ENCODE results near the gene NUDT1.
"Not testable (repeated sequence)": the region's sequence is repeated elsewhere in the genome, so short reads cannot be mapped to it uniquely, and the experiment has no call there.

The NUDT1 gene

GRCh38 chr7:2269089-2269990 is 27.3 kb downstream of the NUDT1 start:
- DNase-seq (ENCODE audit: low read depth in 3 of 3), result not testable (repeated sequence)

DNA sequence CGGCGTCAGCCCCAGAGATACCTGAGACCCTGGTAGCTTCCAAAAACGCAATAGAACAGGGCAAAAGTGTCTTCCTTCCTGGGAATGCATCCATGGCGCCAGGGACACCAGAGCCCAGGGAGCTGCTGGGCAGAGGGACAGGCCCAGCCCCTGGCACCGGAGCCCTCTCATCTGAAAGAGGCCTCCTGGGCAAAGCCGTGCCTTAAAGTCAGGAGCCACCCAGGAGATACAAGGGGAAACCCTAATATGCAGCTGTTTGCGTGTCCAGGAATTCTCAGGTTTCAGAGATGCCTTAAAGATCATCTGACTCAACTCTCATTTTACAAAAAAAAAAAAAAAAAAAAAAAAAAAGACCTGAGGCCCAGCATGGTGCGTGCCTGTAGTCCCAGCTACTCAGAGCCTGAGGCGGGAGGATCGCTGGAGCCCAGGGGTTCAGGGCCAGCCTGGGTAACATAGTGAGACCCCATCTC is 28.0 kb downstream of the NUDT1 start:
- DNase-seq (ENCODE audit: low read depth in 3 of 3), result no peak

GRCh38 chr7:2270495-2270894 is 28.5 kb downstream of the NUDT1 start:
- DNase-seq (ENCODE audit: low read depth in 3 of 3), result no peak

GRCh38 chr7:2271273-2272026 is 29.4 kb downstream of the NUDT1 start:
- DNase-seq (ENCODE audit: low read depth in 3 of 3), result no peak

DNA sequence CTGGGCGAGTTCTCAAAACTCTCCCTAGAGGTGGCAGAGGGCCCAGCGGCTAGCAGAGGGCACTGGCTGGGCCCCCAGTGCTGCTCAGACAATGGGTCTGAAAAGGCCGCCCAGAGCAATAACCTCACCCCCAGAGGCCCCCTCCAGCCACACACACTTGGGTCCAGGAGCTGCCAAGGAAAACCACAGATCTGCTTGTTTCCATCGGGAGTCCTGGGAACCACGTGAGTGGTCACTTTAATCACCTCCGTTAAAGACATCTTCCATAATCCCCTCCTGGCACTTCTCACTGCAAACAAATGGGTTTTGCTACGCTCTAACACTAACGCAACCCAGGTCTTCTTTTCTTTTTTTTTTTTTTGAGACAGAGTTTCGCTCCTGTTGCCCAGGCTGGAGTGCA is 30.0 kb downstream of the NUDT1 start:
- DNase-seq (ENCODE audit: low read depth in 3 of 3), result no peak

GRCh38 chr7:2273866-2274265 is 31.8 kb downstream of the NUDT1 start:
- no peak for DNase-seq (ENCODE audit: low read depth in 3 of 3)

DNA sequence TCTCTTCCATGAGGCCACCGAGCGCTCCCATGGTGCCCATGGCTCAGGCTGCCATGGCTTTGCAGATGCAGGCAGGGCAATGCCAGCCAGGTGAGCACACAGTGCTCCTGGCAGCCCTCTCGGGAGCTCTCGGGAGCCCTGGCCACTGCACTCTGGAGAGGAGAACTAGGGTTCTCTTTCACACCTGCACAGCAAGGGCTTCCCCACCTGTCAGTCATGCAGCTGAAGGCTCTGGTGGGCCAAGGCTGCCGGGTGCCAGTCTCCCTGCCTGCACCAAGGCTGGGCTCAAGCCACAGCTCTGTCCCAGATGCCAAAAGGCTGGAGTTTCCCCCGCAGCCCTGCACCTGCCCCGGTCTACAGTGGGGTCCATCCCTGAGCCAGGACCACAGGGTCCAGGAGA is 32.6 kb downstream of the NUDT1 start:
- DNase-seq (ENCODE audit: low read depth in 3 of 3), result no peak

DNA sequence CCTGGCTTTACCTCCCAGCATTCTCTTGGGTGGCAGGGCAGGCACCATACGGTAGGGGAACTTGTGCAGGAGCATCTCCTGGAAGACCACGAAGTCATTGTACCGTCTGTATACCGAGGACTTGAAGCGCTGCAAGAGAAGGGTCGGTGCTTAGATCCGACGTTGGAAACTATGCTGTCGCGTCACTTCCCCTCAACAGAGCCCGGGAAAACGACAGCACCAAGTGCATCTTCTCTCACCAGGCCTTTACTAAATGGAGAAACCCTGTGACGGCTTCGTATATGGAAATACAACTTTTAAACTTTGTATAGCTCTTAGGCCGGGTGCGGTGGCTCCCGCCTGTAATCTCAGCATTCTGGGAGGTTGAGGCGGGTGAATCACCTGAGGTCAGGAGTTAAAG is 33.1 kb downstream of the NUDT1 start:
- no peak for DNase-seq (ENCODE audit: low read depth in 3 of 3)

DNA sequence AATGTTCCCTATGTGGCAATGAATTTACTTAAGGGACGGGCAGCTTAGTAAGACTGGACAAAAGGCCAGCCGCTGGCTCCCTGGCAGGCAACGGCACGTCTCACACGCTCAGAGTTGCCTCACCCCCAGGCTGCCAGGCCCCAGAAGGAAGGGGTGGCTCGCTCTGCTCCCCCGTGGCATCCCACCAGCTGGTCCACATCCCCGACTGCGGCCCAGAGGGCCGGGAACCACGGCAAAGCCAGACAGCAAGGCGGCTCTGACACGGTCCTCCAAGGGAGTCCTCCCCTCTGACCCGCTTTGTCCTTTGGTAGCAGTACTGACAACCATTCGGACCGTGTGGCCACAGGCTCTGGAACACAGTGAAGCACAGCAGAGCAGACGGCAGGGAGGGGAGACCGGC is 34.1 kb downstream of the NUDT1 start:
- DNase-seq (ENCODE audit: low read depth in 3 of 3), result no peak

GRCh38 chr7:2278026-2278425 is 36.0 kb downstream of the NUDT1 start:
- no peak for DNase-seq (ENCODE audit: low read depth in 3 of 3)

GRCh38 chr7:2279896-2280295 is 37.9 kb downstream of the NUDT1 start:
- DNase-seq (ENCODE audit: low read depth in 3 of 3), result no peak

GRCh38 chr7:2280424-2280823 is 38.4 kb downstream of the NUDT1 start:
- no peak for DNase-seq (ENCODE audit: low read depth in 3 of 3)

GRCh38 chr7:2281541-2281940 is 39.5 kb downstream of the NUDT1 start:
- DNase-seq (ENCODE audit: low read depth in 3 of 3), result no peak

DNA sequence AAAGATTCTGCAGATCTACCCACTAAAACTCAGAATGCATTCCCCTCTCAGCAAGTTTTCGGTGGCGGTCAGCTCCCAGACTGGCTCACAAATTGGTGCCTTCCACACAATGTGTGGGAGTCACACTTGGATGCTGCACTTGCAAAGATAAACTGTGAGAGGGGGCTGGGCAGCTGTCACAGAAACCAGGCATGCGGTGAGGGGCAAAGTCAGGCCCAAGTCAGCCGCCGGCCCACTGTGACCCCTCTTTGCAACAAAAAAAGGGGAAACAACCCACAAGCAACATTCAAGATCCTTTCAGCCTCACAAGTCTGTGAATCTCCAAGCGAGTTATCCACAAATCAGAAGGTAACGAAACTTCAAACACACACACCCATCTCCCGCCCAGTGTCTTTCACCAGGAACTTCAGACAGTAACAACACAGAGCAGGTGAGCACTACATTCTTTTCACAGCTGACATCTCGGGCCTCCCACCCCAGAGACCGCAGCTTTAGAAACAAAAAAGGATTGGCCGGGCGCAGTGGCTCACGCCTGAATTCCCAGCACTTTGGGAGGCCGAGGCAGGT is 40.2 kb downstream of the NUDT1 start:
- DNase-seq (ENCODE audit: low read depth in 3 of 3), result no peak

DNA sequence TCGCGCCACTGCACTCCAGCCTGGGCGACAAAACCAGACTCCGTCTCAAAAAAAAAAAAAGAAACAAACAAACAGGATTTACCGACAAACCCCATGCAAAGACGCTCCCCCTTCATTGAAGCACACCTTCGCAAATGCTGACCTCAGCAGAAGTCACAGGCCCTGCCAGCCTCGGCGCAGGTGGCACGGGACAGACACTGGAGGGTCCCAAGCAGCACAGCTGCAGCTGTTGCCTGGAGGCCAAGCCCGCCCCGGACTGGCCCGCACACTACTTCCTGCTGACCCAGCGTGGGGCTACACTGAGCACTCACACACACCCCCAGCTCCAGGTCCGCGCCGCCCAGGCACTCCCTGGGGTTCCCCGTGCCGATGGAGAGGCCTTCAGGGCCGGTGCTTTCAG is 41.0 kb downstream of the NUDT1 start:
- DNase-seq (ENCODE audit: low read depth in 3 of 3), result no peak

- DNase-seq (ENCODE audit: low read depth in 3 of 3), result no peak
These were observed 45.7 kb downstream of the NUDT1 start for GRCh38 chr7:2287745-2288144.

GRCh38 chr7:2288503-2288902 is 46.5 kb downstream of the NUDT1 start:
- no peak for DNase-seq (ENCODE audit: low read depth in 3 of 3)

DNA sequence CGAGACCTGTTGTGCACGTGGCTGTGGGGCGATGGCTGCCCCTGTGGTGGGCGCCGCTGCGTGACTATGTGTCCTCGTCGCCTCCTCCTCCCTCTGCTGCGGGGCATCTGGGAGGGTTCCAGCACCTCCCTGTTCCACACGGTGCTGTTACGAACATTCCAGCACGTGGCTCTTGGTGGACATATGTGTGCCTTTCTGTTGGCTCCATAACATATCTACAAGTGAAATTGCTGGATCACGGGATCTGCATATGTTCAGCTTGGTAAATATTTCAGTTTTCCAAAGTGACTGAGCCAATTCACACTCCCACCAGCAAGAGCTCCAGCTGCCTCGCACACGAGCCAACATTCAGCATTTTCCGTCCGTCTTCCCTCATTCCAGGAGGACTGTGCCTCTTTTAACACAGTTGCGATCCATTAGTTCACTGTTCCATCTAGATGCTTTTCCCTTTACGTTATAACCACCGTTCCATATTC is 47.1 kb downstream of the NUDT1 start:
- no peak for DNase-seq (ENCODE audit: low read depth in 3 of 3)

GRCh38 chr7:2289621-2290020 is 47.6 kb downstream of the NUDT1 start:
- no peak for DNase-seq (ENCODE audit: low read depth in 3 of 3)

GRCh38 chr7:2290877-2291276 is 48.9 kb downstream of the NUDT1 start:
- DNase-seq (ENCODE audit: low read depth in 3 of 3), result no peak

GRCh38 chr7:2295936-2296620 is 54.1 kb downstream of the NUDT1 start:
- no peak for DNase-seq (ENCODE audit: low read depth in 3 of 3)

- DNase-seq (ENCODE audit: low read depth in 3 of 3), result no peak
These were observed 54.8 kb downstream of the NUDT1 start for GRCh38 chr7:2296832-2297231.
